Right ventricle myocardium inferior (tissue), 1 donor: ENCODE measurements around the gene GAS7. TPM values are rescaled to one million over a fixed set of nuclear protein-coding genes. Genes with fewer than 3 reads are reported as not detected.
A peak's percentile ranks its signal among the peaks of the same experiment; 100 is the strongest.

Source experiments
- ATAC-seq: fragments of 200-7000 bp; cut with Tn5 transposase; one replicate; pipeline ENCODE4 v1.9.1; 2020; ENCODE audit warnings: mild to moderate bottlenecking, moderate library complexity
- DNase-seq: peaks from one replicate; pipeline ENCODE4 v3.0.0; 2021; ENCODE audit errors: missing footprints
- intact Hi-C: fragments of 100-400 bp; cut with DNase I; formaldehyde crosslinking; loops from one replicate; pipeline ENCODE4 v1.11.0; 2022
- total RNA-seq: library from RNA; stranded (reverse); fragmentation: NEBNext Ultra II Directional; extraction: Animal tissue kit (Norgen Biotek cat#: 25700); gene quantifications from one replicate; pipeline ENCODE4 v1.2.1, GENCODE V29; 2021
- donor health status: DM: no; HTN: yes; CAD: no; lungs with severe emphysema.

GAS7 gene
- total RNA-seq, 1 donor from 2014 or later: 90.5 TPM

DNA sequence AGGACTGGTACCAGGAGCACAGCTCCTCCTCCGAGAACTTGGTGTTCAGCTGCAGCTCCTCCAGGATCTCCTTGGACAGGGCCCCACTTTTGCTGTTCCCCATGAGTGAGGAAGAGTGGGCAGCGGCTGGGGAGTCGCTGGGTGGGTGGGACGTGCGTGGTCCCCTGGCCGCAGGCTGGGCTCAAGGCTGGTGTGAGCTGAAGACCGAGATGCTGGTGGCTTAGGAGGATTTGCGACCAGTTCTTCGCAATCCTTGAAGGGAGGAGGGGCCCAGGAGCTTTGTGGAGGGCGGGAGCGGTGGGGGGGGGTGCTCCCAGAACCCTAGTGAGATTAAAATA, 293.4 kb downstream of the GAS7 start, which contains the start of gene RCVRN:
Gene RCVRN, minus strand, starts transcription at position 194 of the 338 bp plus-strand sequence. Its CDS starts 91 bp downstream, at position 103.
- intact Hi-C loops: no loop called here
- ATAC-seq (no peak), DNase-seq (no peak)

DNA sequence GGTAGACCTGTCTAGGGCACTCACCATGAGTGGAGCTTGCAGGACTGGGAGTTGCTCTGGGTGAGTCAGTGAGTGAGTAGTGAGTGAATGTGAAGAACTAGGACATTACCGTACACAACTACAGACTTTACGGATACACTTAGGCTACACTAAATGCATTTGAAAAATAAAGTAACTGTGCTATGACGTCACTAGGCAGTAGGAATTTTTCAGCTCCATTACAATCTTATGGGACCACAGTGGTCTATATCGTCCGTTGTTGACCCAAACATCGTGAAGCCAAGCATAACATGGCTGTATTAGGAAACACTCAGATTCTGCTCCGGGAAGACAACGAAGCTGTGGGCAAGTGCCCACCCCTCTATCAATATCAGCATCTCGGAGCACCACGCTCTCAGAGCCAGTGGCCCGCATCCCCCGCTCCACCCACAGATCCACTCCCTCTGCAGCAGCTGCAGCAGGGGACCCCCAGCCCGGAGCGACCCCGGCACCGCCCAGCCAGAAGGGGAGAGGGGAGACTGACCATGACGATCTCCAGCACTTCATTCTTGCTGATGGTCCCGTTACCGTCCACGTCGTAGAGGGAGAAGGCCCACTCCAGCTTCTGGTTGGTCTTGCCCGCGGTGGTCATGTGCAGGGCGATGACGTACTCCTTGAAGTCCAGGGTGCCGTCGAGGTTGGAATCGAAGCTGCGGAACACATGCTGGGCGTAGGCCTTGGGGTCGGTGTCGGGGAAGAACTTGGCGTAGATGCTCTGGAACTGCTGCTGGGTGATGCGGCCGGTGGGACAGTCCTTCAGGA, 293.9 kb downstream of the GAS7 start:
- intact Hi-C loops: no loop called here
- ATAC-seq (no peak), DNase-seq (no peak)

DNA sequence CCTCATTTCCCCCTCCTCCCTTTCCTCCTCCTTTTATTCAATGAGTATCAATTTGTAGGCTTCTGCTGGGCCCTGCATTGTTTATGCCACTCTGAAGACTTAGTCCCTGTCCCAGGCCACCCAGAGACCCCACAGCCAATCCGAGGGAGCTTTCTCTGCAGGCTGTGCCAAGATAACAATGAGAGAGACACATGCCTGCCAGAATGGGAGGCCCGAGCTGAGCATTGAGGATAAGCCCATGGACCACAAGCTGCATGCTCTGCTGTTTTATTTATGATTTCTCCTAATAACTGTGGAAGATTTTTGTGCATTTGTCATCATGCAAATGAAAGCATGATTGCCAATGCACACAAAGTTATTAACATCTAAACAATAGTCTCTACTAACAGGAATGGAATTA, 296.3 kb downstream of the GAS7 start:
- DNase-seq (no peak), ATAC-seq (no peak)
- intact Hi-C loops: no loop called here

DNA sequence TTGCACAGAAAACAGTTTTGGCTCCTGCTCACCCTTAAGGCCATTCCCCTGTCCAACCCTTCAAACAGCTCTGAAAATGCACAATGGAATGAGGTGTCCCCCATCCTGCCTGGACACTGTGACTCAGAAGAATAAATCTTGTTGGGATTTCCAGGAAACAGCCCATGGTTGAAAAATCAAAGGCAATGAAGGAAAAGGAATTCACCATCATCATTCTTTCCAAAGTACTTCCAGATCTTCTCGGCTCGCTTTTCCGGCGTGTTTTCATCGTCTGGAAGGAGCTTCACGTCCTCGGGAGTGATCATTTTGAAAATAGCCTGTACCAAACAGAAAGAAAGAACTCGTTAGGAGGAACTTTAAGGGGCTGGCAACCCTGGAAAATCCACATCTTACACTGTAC, 297.6 kb downstream of the GAS7 start:
- intact Hi-C loops: no loop called here
- DNase-seq (no peak), ATAC-seq (no peak)

DNA sequence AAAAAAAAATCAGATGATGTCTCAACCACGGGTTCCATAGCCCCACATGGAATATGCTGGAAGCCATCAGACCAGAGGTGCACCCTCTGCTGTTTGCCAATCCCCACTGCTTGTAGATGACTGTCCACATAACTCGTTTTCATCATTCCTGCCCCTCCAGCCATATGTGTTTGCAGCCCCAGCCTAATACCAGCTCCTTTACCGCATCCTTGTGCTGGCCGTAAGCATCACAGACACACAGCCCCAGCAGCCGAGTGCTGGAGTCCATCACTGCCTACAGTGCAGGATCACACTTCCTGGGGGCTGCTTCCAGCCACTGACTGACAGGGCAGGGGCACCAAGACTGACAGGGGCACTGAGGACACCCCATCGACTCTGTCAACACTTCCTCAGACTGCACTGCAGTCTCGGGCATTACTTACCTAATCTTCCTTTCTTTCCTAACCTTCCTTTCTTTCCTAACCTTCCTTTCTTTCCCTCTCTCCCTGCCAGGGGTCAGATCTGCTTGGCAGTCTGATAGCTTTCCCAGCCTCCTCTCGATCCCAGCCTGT, 298.3 kb downstream of the GAS7 start:
- ATAC-seq: peak; percentile 21
- intact Hi-C loops: no loop called here

DNA sequence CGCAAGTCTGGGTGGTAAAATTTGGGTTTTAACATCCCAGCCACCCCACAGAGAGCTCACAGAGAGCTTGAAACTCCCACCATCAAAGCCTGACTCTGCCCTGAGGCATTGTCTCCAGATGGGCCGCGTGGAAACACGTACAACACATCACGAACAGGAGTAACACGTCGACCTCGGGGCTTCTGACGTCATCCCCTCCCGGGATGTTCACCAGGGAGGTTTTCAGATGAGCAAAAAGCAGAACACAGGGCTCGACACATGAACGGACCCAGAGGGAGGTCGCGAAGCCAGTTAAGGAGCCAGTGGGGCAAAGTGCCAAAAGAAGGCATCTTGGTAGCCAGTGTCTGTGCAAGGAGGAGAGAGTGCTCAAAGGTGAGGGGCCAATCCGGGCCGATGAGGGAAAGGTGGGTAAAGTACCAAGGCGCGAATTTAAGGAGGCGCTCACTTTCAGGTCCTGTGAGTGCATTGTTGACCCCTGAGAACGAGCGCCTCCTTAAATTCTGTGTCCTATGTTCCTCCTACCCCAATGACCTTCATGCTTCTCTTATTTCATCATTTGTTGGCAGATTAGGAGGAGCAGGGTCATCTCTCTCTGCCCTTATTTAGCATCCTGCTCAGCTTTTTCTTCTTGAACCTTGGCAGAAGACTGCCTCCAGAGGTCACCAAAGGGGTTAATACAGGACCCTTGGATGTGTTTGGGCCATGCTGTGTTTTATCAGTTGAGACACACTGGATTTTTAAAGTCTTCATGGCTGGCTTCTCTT, 298.9 kb downstream of the GAS7 start:
- DNase-seq (no peak), ATAC-seq (peak; percentile 57)
- intact Hi-C loops: no loop called here

More for the DNA sequence above, 298.3 kb downstream of the GAS7 start:
- DNase-seq: no peak

DNA sequence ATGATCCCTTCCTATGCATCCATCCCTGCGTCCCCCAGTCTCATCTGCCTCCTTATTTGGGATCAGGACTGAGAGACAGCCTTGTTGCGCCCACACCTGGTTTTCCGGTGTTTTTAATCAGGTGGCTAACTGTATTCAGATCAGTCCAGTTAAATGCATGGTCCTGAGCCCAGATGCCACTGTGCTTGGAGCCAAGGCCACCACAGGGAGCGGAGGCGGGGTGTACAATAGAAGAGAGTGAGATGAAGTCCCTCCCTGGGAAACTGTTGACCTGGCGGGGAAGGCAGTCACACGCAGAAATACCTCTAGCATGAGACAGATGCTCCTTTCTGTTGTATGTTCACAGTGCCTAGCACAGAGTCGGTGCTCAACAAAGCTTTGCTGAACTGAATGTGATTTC, 299.6 kb downstream of the GAS7 start:
- DNase-seq (no peak), ATAC-seq (no peak)
- intact Hi-C loops: no loop called here

DNA sequence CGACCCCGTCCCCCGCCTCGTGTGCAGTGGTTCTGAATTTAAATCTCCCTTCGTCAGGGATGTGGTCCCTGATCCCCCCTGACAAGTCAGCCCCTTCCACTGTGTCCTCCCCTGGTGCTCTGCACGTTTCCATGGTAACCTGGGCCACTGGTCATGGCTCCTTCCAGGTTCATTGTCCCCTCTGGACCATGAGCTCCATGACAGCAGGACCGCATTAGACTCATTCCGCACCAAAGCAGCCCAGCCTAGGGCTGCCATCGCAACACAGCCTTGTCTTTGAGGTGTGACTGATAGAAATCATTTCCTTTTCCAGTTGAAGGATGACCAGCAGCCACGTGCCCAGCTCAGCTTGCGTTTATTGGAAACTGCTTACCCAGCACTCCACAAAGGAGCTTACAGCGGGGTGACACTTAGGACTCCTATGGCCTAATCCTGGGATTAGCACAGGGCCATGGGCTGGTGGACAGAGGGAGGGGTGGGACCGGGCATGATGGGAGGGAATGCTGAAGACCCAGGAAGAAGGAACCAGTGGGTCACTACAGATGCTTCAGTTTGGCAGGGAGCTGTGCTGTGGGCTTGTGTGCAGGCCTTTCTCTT, 300.9 kb downstream of the GAS7 start:
- no peak for ATAC-seq
- DNase-seq: no peak
- intact Hi-C loops: no loop called here

DNA sequence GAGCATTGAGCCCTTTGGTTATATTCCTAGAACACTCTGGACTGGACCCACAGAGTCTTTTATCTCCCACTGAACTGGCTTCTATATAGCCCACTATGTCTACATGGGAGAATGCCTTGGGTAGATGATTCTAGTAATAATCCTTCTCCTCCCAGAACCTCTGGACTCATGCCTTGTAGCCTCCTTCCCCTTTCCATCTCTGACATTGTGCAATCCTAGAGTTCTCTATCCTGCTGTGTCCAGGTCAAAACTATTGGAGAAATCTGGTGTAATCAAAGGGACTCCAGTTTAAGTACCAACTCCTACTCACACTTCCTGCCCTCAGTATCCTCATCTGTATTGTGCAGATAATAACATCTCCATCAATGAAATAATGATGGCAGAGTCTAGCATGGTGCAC, 302.5 kb downstream of the GAS7 start:
- ATAC-seq (no peak), DNase-seq (no peak)
- intact Hi-C loops: no loop called here

DNA sequence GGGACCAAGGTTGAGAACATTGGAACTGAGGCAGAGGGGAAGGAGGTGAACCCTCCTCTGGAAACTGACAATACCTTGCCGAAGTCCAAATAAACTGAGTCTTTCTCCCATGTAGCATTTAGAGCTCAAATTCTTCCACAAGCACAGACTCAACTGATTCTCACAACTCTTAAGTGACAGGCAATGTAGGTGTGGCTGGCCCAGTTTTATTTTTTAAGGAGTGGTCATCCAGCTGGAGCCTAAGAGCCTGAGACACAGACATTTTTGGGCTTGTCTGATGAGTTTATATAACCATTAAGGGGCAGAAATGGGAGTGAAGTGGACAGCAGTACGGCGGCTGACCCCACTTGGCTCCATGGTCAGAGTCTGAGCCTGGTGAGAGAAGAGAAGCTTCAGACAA, 304.2 kb downstream of the GAS7 start:
- DNase-seq (no peak), ATAC-seq (no peak)
- intact Hi-C loops: loop anchor here (5.0 kb wide), 1 partner anchor 102 kb away; the partner anchor contains the start of gene DHRS7C

DNA sequence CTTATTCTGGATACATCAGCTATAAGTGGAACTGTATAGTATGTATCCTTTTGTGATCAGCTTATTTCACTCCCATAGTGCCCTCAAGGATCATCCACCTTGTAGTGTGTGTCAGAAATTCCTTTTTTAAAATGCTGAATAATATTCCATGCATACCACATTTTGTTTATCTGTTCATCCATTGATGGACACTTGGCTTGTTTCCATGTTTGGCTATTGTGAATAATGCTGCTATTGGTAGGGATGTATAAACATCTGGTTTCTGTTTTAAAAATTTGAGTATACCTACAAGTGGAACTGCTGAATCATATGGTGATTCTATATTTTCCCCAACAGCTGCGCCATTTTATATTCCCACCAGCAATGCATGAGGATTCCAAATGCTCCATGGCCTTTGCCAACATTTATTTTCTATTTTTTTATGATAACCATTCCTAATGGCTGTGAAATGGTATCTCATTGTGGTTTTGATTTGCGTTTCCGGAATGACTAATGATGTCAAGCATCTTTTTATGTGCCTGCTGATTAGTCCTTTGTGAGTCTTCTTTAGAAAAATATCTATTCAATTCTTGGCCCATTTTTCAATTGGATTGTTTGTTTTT, 304.9 kb downstream of the GAS7 start:
- intact Hi-C loops: loop anchor here (5.0 kb wide), 1 partner anchor 101 kb away; the partner anchor contains the start of gene DHRS7C
- DNase-seq (no peak), ATAC-seq (no peak)

DNA sequence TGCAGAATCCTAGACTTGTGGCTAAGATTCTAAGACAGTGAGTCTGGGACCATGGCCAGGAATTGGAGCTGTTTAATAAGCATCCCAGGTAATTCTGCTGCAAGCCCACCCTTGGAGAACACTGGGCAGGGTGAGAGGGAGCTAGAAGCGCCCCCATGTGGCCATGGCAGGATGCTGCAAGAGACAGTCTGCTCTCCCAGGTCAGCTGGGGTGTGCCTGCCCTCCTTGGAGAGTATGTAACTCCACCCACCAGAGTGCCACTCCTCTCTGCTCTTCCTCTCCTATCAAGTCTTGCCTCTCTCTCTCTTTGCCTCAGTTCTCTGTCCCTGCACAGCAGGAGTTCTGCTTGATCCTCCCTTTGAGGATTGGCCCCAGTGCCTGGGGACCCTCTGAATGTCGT, 308.3 kb downstream of the GAS7 start:
- DNase-seq: no peak
- ATAC-seq: peak; percentile 68
- intact Hi-C loops: loop anchor here (2.0 to 5.0 kb wide), 2 partner anchors 98 to 161 kb away; partner anchors contain the start of gene DHRS7C

DNA sequence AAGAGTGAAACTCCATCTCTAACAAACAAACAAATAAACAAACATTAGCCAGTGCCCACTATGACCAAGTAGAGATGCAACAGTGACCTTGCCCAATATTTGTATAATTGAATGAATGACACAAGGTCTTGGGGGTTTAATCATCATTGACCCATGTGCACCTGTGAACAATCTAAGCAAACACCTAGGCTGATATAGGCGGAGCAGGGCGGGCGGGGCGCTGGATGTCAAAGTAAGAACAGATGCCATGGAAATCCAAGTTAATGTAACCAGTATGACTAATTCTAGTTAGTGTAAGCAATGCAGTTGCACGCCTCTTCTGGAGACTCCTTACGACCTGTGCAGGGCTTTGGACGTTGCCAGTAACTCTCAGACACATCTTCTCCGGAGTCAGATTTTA, 310.9 kb downstream of the GAS7 start:
- DNase-seq (no peak), ATAC-seq (no peak)
- intact Hi-C loops: no loop called here

DNA sequence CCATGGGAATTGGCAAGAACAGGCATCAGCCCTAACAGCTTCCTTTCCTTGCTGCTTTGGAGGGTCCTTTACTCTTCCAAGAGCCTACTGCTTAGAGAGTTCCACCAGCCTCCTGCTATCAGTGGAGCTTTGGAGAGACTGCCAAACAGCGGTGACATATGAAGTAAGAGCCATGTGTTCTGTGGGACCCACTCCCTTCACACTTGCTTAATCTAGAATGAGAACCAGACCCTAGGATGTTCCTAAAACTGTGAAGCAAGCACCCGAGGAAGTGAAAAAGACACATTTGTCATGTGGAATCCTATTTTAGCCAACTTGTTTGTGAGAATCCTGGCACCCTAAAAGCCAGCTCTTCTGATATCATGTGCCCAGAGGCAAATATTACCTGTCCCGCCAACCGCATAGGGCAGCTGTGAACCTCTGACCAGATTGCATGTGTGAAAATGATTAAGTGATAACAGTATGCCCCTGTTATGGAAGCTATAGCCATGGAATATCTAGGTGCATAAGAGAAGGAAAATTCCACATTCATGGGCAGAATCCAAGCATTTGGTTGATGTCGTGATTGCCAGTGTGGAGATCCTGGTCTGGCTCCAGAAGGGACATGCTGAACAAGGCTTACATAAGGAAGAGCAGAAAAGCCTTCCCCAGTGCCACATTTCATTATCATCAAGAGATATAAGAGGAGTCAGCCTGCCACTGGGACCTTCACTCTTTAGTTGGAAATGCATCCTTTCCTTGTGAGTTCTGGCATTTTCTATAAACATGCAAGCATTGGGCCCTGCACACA, 312.1 kb downstream of the GAS7 start:
- intact Hi-C loops: no loop called here
- ATAC-seq: no peak
- DNase-seq: no peak

DNA sequence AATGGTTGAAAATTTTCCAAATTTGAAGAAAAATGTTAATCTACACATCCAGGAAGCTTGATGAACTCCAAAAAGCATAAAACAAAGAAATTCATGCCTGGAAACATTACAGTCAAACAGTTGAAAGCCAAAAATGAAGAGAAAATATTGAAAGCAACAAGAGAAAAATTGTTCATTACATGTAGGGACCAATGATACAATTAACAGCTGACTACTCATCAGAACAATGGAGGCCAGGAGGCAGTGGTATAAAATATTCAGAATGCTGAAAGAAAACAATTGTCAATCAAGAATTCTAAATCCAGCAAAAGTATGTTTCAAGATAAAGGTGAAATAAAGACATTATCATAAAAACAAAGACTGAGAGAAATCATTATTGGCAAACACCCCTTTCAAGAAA, 315.0 kb downstream of the GAS7 start:
- ATAC-seq: no peak
- no peak for DNase-seq
- intact Hi-C loops: no loop called here

DNA sequence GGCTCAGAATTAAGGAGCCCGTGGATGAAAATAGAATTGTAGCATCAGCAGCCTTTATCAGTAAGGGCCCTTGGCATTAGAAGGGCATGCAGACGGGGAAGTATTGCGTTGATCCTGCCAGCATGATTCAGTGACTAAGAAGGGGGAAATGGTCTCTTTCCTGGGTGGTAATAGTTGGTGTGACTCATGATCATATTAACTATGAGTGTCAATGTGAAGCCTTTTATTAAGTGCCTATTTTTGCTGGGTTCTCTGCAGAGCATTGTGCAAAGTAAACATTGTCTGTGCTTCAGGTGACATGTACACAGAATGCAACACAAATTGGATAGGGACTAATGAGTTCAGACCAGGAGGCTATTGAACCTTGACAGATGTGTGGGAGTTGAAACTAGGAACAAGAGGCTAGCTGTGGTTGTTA, 317.8 kb downstream of the GAS7 start:
- ATAC-seq (peak; percentile 39), DNase-seq (no peak)
- intact Hi-C loops: no loop called here

DNA sequence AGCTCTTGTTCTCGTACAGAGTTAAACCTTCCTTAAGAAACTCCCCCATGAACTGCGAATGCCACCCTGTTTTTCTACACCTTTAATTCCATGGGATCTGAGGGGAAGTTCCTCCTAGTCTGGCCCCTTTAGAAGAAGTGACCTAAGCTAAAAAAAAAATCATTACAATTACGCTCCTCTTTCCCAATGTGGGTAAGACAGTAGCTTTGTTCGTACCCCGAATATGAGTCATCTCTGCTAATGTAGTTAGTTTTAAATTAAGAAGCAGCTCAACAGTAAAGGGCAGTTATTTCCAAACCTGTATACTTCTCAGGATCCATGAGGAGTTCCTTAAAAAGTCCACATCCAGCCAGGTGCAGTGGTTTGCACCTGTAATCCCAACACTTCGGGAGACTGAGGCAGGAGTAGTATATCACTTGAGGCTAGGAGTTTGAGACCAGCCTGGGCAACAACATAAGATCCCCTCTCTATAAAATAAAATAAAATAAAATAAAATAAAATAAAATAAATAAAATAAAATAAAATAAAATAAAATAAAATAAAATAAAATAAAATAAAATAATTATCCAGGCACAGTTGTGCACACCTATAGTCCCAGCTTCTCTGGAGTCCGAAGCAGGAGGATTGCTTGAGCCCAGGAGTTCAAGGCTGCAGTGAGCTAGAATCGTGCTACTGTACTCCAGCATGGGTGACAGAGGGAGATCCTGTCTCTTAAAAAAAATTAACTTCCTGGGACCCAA, 319.4 kb downstream of the GAS7 start:
- ATAC-seq (no peak), DNase-seq (no peak)
- intact Hi-C loops: no loop called here

DNA sequence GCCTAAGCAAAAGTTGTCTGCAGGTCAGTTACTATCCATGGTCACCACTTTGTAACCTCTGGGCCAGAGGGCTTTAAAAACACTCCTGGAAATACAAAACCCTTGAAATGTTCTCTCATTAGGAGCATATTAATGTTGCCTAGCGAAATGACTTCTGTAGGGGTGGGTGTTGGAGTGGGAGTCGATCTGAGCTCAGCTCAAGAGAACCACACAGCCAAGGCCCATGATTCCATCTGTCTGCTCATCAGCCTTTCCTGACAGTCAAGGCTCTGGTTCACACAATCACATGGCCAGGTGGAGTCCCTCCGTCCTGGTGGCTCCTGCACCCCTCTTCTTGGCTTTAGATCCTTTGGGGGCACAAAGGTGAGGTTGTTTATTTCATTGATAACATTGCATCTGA, 320.1 kb downstream of the GAS7 start:
- no peak for DNase-seq
- no peak for ATAC-seq
- intact Hi-C loops: no loop called here
